MCF 10A (cell line): Measurements from ENCODE around the gene IMP4. TPM values are rescaled to one million over a fixed set of nuclear protein-coding genes. Genes with fewer than 3 reads are reported as not detected.

Experiments used
- BruUV-seq: library from RNA; stranded (reverse); fragments of 400-500 nt; replicated peaks from 2 replicates; lab custom pipeline; 2021; lab: Mats Ljungman, UMichigan
- CTCF ChIA-PET: fragments of 300-600 bp; sonication (Branson Sonifier 250); formaldehyde crosslinking; extraction: SDS; loops from one replicate; lab custom pipeline; 2021; ENCODE audit warnings: antibody characterized with exemption, inconsistent platforms; lab: Yijun Ruan, JAX
- POLR2A ChIA-PET: fragments of 300-600, 350-650 bp; sonication (Branson Sonifier 250); formaldehyde crosslinking; extraction: SDS; loops from one replicate; lab custom pipeline; 2020; ENCODE audit warnings: antibody characterized with exemption, inconsistent platforms; lab: Yijun Ruan, JAX
- DNase-seq: peaks from one replicate; pipeline ENCODE4 v3.0.0-alpha.2; 2018; ENCODE audit not compliant: unreplicated experiment
- H3K27ac Mint-ChIP-seq: one replicate; pipeline ENCODE4 v1.8.0; 2022; ENCODE audit warnings: mild to moderate bottlenecking, low read depth, mixed read lengths; ENCODE audit not compliant: unreplicated experiment
- H3K27me3 Mint-ChIP-seq: one replicate; pipeline ENCODE4 v1.8.0; 2022; ENCODE audit warnings: mixed read lengths; ENCODE audit not compliant: insufficient read depth, unreplicated experiment
- H3K36me3 Mint-ChIP-seq: one replicate; pipeline ENCODE4 v1.8.0; 2022; ENCODE audit warnings: mild to moderate bottlenecking, moderate library complexity, mixed read lengths; ENCODE audit not compliant: insufficient read depth, unreplicated experiment
- H3K4me1 Mint-ChIP-seq: one replicate; pipeline ENCODE4 v1.8.0; 2022; ENCODE audit warnings: mixed read lengths; ENCODE audit not compliant: insufficient read depth, unreplicated experiment
- H3K4me3 Mint-ChIP-seq: one replicate; pipeline ENCODE4 v1.8.0; 2022; ENCODE audit warnings: mild to moderate bottlenecking, moderate library complexity, mixed read lengths; ENCODE audit not compliant: unreplicated experiment
- H3K9me3 Mint-ChIP-seq: one replicate; pipeline ENCODE4 v1.8.0; 2022; ENCODE audit warnings: mixed read lengths; ENCODE audit not compliant: unreplicated experiment
- CTCF ChIP-seq: fragments of 200-600 bp; IDR thresholded peaks from one replicate; pipeline ENCODE4 v1.8.0; 2022; ENCODE audit warnings: antibody characterized with exemption, mild to moderate bottlenecking; ENCODE audit not compliant: unreplicated experiment
- intact Hi-C: fragments of 100-400 bp; cut with micrococcal nuclease; formaldehyde crosslinking; loops from 2 replicates; pipeline ENCODE4 v1.14.1; 2022
- total RNA-seq: library from RNA; stranded (reverse); gene quantifications from 2 replicates; pipeline ENCODE4 v1.2.3, GENCODE V29; 2022

The IMP4 gene
- total RNA-seq, 1 experiment from 2014 or later: 144 TPM

GRCh38 chr2:130372833-130373807 is 30.4 kb downstream of the IMP4 start:
- H3K36me3 Mint-ChIP-seq: peaks cover 23% of the 10 kb centered on the region
- intact Hi-C loops: no loop called here
- peak overlapping the region; percentile 51 for H3K27ac Mint-ChIP-seq
- H3K9me3 Mint-ChIP-seq: no peaks in the 10 kb centered on the region
- ChIA-PET CTCF (interaction anchor here (0.5 to 1.7 kb wide), 14 partner anchors 8 to 1804 kb away, joined by 3 to 8 read pairs (median 4); partner anchors contain the start of gene IMP4), POLR2A (interaction anchor here (0.9 to 1.5 kb wide), 4 partner anchors 11 to 31 kb away, joined by 3 to 14 read pairs (median 4); partner anchors contain the start of genes IMP4 and PTPN18)
- H3K4me3 Mint-ChIP-seq: peak overlapping the region; percentile 89
- TF ChIP-seq CTCF: no peak
- DNase-seq: no peak
- peaks cover 28% of the 10 kb centered on the region for H3K4me1 Mint-ChIP-seq
- TSS peak; percentile 47 for BruUV-seq
- H3K27me3 Mint-ChIP-seq: no peaks in the 10 kb centered on the region

- H3K4me3 Mint-ChIP-seq: peak overlapping the region; percentile 89
- H3K36me3 Mint-ChIP-seq: peaks cover 23% of the 10 kb centered on the region
- POLR2A ChIA-PET: interaction anchor here (0.9 to 1.5 kb wide), 4 partner anchors 11 to 32 kb away, joined by 3 to 14 read pairs (median 4); partner anchors contain the start of genes IMP4 and PTPN18
- H3K4me1 Mint-ChIP-seq: peaks cover 28% of the 10 kb centered on the region
- DNase-seq: no peak
- no peak for TF ChIP-seq CTCF
- no peaks in the 10 kb centered on the region for H3K27me3 Mint-ChIP-seq
- peak overlapping the region; percentile 42 for H3K27ac Mint-ChIP-seq
- no TSS peak for BruUV-seq
- no peaks in the 10 kb centered on the region for H3K9me3 Mint-ChIP-seq
- intact Hi-C loops: no loop called here
- CTCF ChIA-PET: interaction anchor here (0.6 to 1.7 kb wide), 7 partner anchors 11 to 656 kb away, joined by 3 to 8 read pairs (median 4); partner anchors contain the start of gene IMP4
These were observed 31.2 kb downstream of the IMP4 start for GRCh38 chr2:130373808-130374365.

GRCh38 chr2:130374587-130375290 is 32.0 kb downstream of the IMP4 start:
- DNase-seq: no peak
- POLR2A ChIA-PET: interaction anchor here (1.2 to 2.1 kb wide), 2 partner anchors 32 to 183 kb away, joined by 3 to 9 read pairs; partner anchors contain the start of gene IMP4

More at GRCh38 chr2:130374587-130375290, 32.0 kb downstream of the IMP4 start:
- CTCF ChIA-PET: no interaction called here
- no peaks in the 10 kb centered on the region for H3K9me3 Mint-ChIP-seq
- TF ChIP-seq CTCF: no peak
- BruUV-seq: no TSS peak
- H3K4me3 Mint-ChIP-seq: no peak overlapping the region
- H3K27ac Mint-ChIP-seq: no peak overlapping the region
- peaks cover 28% of the 10 kb centered on the region for H3K4me1 Mint-ChIP-seq
- intact Hi-C loops: no loop called here
- H3K27me3 Mint-ChIP-seq: no peaks in the 10 kb centered on the region
- peaks cover 22% of the 10 kb centered on the region for H3K36me3 Mint-ChIP-seq
